ENCODE measurements around the gene OMP.
A peak's percentile ranks its signal among the peaks of the same experiment; 100 is the strongest.

The OMP gene

DNA sequence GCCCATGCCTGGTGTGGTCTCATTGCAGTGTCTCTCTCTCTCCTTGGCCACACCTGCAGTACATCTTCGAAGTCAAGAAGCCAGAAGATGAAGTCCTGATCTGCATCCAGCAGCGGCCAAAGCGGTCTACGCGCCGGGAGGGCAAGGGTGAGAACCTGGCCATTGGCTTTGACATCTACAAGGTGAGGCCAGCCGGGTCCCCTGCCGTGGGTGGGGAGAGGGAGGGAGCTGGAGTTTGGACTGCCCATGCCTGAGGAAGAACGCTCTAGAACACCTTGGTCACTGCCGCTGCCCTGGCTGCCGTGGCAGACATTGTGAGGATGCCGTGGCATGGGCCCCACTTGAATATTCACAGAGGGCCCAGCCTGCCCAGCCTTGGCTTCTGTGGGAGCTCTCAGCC lies 16.3 kb downstream of the OMP start:
- intact Hi-C loops (cut with DNase I), result no loop called here
- DNase-seq, result peak in 4 of 10 donors; percentile 15 to 84 (median 70)

DNA sequence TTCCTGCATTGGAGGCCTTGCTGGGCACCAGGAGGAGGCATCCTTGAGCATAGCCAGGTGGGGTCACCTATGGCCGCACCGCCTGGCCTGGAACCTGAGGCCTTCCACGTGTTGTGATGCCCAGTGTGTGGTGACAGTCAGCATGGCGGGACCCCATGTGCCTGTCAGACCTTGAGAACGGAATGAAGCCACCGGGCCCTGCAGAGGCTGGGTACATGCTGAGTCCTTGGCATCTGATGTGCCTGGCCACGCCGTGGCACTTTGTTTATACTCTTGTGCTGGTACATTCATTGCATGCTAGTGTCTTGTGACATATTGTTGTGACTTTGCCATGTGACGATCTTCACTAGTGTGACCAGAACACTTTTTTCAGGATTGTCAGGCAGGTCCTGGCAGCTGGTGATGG lies 16.9 kb downstream of the OMP start:
- peak in 4 of 10 donors; percentile 19 to 74 (median 63) for DNase-seq
- intact Hi-C loops (cut with DNase I), result no loop called here

GRCh38 chr11:77120571-77120970 lies 17.9 kb downstream of the OMP start:
- intact Hi-C loops (cut with DNase I), result no loop called here

GRCh38 chr11:77121096-77121640 lies 18.5 kb downstream of the OMP start:
- intact Hi-C loops (cut with DNase I), result no loop called here

More at GRCh38 chr11:77120571-77120970, 17.9 kb downstream of the OMP start:
- DNase-seq, result peak in 3 of 10 donors; percentile 26 to 62 (median 50)

DNA sequence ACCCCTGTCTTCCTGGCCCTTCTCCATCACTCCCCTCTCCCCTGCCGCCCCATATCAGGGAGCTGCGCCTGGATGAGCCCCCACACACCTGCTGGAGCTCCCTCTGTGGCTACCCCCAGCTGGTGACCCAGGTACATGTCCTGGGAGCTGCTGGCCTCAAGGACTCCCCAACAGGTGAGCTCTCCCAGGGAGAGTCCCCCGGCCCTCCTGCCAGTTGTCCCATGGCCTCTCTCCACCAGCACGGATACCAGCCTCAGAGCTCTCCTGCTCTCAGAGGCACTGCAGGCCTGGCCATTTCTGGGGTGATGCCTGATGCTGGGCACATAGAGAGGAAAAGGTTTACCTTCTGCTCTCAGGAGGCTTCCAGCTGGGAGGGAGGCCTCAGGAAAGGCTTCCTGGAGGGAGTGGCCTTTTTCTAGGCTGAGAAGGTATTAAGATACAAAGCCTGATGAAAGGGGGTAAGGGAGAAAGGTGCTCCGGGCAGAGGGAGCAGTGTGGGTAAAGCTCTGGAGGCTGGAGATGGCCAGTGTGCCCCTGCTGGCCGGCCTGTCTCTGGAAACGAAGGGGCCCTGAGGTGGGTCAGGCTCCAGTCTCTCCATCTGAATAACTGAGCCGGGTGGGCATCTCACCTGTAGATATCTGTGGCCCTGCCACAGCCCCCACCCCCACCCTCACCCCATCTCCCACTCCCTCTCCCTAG lies 19.4 kb downstream of the OMP start:
- intact Hi-C loops (cut with DNase I), result no loop called here
- DNase-seq, result peak in 3 of 10 donors; percentile 39 to 69 (median 67)

More at GRCh38 chr11:77121096-77121640, 18.5 kb downstream of the OMP start:
- peak in 4 of 10 donors; percentile 16 to 82 (median 62) for DNase-seq

DNA sequence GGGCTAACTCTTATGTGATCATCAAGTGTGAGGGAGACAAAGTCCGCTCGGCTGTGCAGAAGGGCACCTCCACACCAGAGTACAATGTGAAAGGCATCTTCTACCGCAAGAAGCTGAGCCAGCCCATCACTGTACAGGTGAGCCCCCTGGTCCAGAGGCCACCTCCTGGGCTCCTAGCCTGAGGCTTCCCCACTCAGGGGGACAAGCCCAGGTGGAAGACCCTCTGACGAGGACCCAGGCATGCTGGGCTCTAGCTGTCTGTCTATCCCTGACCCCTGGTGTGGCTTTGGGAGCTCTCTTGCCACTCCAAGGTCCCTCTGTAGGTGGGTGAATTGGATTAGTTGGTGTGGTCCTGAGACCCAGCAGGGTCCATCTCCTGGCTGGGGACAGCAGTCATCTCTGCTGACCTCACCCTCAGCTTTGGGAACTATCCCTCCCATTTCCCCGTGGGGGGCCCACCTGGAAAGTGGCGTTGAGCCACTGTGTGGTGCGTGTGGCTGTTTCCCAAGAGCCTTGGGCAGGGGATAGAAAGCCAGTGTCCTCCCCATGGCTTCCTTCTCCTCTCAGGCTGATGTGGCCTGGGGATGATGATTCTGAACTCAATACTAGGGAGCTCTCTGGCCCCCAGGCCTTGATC lies 20.1 kb downstream of the OMP start:
- DNase-seq, result peak in 3 of 10 donors; percentile 31 to 71 (median 53)
- intact Hi-C loops (cut with DNase I), result no loop called here

GRCh38 chr11:77123591-77123990 lies 21.0 kb downstream of the OMP start:
- intact Hi-C loops (cut with DNase I), result no loop called here

GRCh38 chr11:77124041-77124440 lies 21.4 kb downstream of the OMP start:
- DNase-seq, result peak in 2 of 10 donors; percentile 44 to 77
- intact Hi-C loops (cut with DNase I), result no loop called here

More at GRCh38 chr11:77123591-77123990, 21.0 kb downstream of the OMP start:
- DNase-seq, result peak in 3 of 10 donors; percentile 33 to 82 (median 55)

GRCh38 chr11:77124488-77124887 lies 21.8 kb downstream of the OMP start:
- DNase-seq, result peak in 3 of 10 donors; percentile 59 to 68 (median 67)
- intact Hi-C loops (cut with DNase I), result no loop called here

GRCh38 chr11:77125191-77125590 lies 22.6 kb downstream of the OMP start:
- DNase-seq, result peak in 4 of 10 donors; percentile 15 to 67 (median 49)
- intact Hi-C loops (cut with DNase I), result loop anchor here (5.0 kb wide), 1 partner anchor 422 kb away; no protein-coding TSS in a partner anchor

DNA sequence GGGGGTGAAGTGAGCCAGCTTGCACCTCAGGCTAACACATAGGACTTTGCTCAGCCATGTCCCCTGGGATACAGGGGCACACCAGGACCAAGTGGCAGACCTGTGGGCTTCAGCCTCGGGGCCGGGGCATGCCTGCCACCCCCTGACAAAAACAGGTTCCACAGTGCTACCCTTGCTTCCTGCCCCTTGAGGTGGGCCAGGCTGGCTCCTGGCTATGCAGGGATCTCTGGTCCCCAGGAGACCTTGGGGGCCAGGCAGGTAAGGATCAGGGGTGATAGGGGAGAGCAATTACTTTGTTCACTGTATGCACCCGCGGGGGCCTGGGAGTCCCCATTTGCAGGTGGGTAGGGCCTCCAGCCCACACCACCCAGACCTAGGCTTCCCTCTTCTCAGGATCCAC lies 23.1 kb downstream of the OMP start:
- peak in 3 of 10 donors; percentile 18 to 63 (median 33) for DNase-seq
- intact Hi-C loops (cut with DNase I), result loop anchor here (5.0 kb wide), 1 partner anchor 422 kb away; no protein-coding TSS in a partner anchor

- DNase-seq, result peak in 4 of 10 donors; percentile 25 to 71 (median 62)
- intact Hi-C loops (cut with DNase I), result loop anchor here (5.0 kb wide), 1 partner anchor 421 kb away; no protein-coding TSS in a partner anchor
These were observed 23.6 kb downstream of the OMP start for GRCh38 chr11:77126156-77126775.

- intact Hi-C loops (cut with DNase I), result loop anchor here (1.0 to 5.0 kb wide), 2 partner anchors 61 to 420 kb away; no protein-coding TSS in a partner anchor
- DNase-seq, result no peak
These were observed 24.2 kb downstream of the OMP start for GRCh38 chr11:77126861-77127234.

DNA sequence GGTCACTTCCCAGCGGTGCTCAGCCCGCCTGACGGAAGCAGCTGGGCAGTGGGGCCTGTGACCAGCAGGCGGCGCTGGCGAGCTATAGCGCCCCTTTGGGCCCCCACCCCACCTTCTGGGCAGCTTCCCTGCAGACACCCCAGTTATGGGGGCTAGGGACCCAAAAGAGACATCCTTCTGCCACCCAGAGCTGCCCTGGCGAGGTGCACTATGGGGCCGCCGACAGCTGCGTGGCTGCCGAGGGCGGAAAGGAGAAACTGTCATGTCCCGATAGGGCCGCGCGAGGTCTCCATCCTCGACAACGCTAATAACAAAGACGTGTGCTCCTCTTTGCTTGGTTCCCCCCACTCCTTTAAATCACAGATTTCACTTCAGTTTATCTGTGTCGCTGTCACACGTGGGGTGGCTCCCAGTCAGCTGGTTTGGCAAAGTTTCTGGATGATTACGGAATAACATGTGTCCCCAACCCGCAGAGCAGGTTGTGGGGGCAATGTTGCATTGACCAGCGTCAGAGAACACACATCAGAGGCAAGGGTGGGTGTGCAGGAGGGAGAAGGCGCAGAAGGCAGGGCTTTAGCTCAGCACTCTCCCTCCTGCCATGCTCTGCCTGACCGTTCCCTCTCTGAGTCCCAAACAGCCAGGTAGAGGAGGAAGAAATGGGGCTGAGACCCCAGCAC lies 24.7 kb downstream of the OMP start:
- intact Hi-C loops (cut with DNase I), result loop anchor here (1.0 to 5.0 kb wide), 2 partner anchors 61 to 420 kb away; no protein-coding TSS in a partner anchor

GRCh38 chr11:77127920-77128691 lies 25.5 kb downstream of the OMP start, which contains the start of gene MYO7A:
TSS of gene MYO7A (plus strand) at chr11:77128246. CDS start at chr11:77130635, 2,389 bp downstream.
- DNase-seq, result peak; percentile 33 to 93 (median 46)
- intact Hi-C loops (cut with DNase I), result loop anchor here (1.0 to 5.0 kb wide), 2 partner anchors 60 to 419 kb away; no protein-coding TSS in a partner anchor

More for the DNA sequence above, 24.7 kb downstream of the OMP start:
- DNase-seq, result peak; percentile 25 to 95 (median 70)

GRCh38 chr11:77129069-77129841 lies 26.6 kb downstream of the OMP start:
- DNase-seq, result peak in 3 of 10 donors; percentile 49 to 63 (median 56)
- intact Hi-C loops (cut with DNase I), result loop anchor here (5.0 kb wide), 1 partner anchor 418 kb away; no protein-coding TSS in a partner anchor

DNA sequence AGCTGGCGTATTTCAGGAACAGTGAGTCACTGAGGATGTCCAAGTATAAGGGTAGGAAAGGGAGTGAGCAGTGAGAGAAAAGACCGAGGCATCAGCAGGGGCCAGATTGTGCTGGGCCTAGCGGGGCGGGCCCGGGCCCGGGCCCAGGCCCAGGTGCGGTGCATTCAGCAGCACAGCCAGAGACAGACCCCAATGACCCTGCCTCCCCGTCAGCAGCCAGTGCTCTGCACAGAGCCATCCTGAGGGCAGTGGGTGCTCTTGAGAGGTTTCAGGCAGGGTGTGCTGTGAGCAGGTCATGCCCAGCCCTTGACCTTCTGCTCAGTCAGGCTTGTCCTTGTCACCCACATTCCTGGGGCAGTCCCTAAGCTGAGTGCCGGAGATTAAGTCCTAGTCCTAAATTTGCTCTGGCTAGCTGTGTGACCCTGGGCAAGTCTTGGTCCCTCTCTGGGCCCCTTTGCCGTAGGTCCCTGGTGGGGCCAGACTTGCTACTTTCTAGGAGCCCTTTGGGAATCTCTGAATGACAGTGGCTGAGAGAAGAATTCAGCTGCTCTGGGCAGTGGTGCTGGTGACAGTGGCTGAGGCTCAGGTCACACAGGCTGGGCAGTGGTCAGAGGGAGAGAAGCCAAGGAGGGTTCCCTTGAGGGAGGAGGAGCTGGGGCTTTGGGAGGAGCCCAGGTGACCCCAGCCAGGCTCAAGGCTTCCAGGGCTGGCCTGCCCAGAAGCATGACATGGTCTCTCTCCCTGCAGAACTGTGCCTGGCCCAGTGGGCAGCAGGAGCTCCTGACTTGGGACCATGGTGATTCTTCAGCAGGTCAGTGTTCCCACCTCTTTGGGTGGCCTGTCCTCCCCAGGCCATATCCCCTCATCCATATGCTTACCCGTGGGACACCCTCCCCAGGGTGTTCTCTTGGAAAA lies 27.5 kb downstream of the OMP start:
- intact Hi-C loops (cut with DNase I), result loop anchor here (5.0 kb wide), 1 partner anchor 417 kb away; no protein-coding TSS in a partner anchor
- peak in 4 of 10 donors; percentile 16 to 66 (median 30) for DNase-seq

Data from posterior cingulate gyrus (tissue), 11 donors.